K562 (cell line): ENCODE results near the gene HOTAIR. TPM values are rescaled to one million over a fixed set of nuclear protein-coding genes. Genes with fewer than 3 reads are reported as not detected.
A peak's percentile ranks its signal among the peaks of the same experiment; 100 is the strongest.

Experiments used
- ADNP ChIP-seq: fragments of 200-800 bp; sonication (Bioruptor generic); IDR thresholded peaks from 2 replicates; pipeline ENCODE4 v1.6.1; 2016; ENCODE audit warnings: missing genetic modification characterization, missing compliant biosample characterization
- ASH1L ChIP-seq: fragments of 450-650 bp; IDR thresholded peaks from 2 replicates; pipeline ENCODE4 v1.6.1; 2018; ENCODE audit warnings: borderline replicate concordance, mild to moderate bottlenecking, low read depth; ENCODE audit not compliant: partially characterized antibody
- ETS1 ChIP-seq: conservative IDR thresholded peaks from 2 replicates; pipeline ENCODE4 v1.6.1; 2011; ENCODE audit warnings: low read depth, mild to moderate bottlenecking, low read length; ENCODE audit not compliant: control insufficient read depth
- HES1 ChIP-seq: fragments of 450-650 bp; IDR thresholded peaks from 2 replicates; pipeline ENCODE4 v1.6.1; 2016; ENCODE audit warnings: low read depth, mild to moderate bottlenecking, moderate library complexity
- HNRNPUL1 ChIP-seq: fragments of 200-400 bp; formaldehyde crosslinking; IDR thresholded peaks from 2 replicates; pipeline ENCODE4 v1.6.1; 2017; ENCODE audit warnings: low read length
- KDM5B ChIP-seq: fragments of 200-600 bp; sonication (generic); IDR thresholded peaks from 2 replicates; pipeline ENCODE4 v1.6.1; 2012; ENCODE audit warnings: low read depth, mild to moderate bottlenecking, moderate library complexity, low read length, control low read depth, inconsistent platforms; ENCODE audit not compliant: insufficient replicate concordance
- MAFG ChIP-seq: fragments of 450-650 bp; conservative IDR thresholded peaks from 2 replicates; pipeline ENCODE4 v1.6.1; 2016; ENCODE audit warnings: missing genetic modification characterization, missing compliant biosample characterization
- PTBP1 ChIP-seq: fragments of 200-400 bp; formaldehyde crosslinking; IDR thresholded peaks from 2 replicates; pipeline ENCODE4 v1.6.1; 2017; ENCODE audit warnings: low read depth, low read length
- SAP30 ChIP-seq: fragments of 200-600 bp; sonication (generic); IDR thresholded peaks from 2 replicates; pipeline ENCODE4 v1.6.1; 2012; ENCODE audit warnings: borderline replicate concordance, low read depth, mild to moderate bottlenecking, moderate library complexity, low read length, control low read depth, inconsistent platforms; ENCODE audit not compliant: insufficient read depth, poor library complexity, severe bottlenecking
- TEAD4 ChIP-seq, 2 experiments: sonication (generic) in 1 of 2; formaldehyde crosslinking in 1 of 2; IDR thresholded peaks; 2 replicates each; pipeline versions ENCODE4 v1.6.1 to v1.8.0; 2012 to 2022; ENCODE audit warnings: borderline replicate concordance in 1 of 2, inconsistent platforms in 1 of 2, low read length in 1 of 2, mild to moderate bottlenecking in 1 of 2, missing genetic modification reagents in 1 of 2
- XRCC3 ChIP-seq: fragments of 450-650 bp; IDR thresholded peaks from 2 replicates; pipeline ENCODE4 v1.6.1; 2017; ENCODE audit warnings: mild to moderate bottlenecking, moderate library complexity
- ZNF274 ChIP-seq: IDR thresholded peaks from 2 replicates; pipeline ENCODE4 v1.6.1; 2011; ENCODE audit warnings: low read depth, mild to moderate bottlenecking, low read length, moderate library complexity, borderline replicate concordance
- ZNF644 ChIP-seq: fragments of 200-800 bp; sonication (Bioruptor generic); IDR thresholded peaks from 2 replicates; pipeline ENCODE4 v1.6.1; 2016; ENCODE audit warnings: low read depth, missing genetic modification characterization, missing compliant biosample characterization
- polyA plus RNA-seq, 8 experiments: library from polyadenylated mRNA; depleted of rRNA in 4 of 8; stranded (reverse) in 5 of 8; unstranded in 3 of 8; fragments of >200 nt; fragmentation: Nextera tagmentation in 2 of 8; fragmentation: Illumina TruSeq in 1 of 8; extraction: Ambion mirVana in 2 of 8; extraction: Trizol in 1 of 8; gene quantifications; 2 replicates each; pipeline versions ENCODE4 v1.2.1 to v1.2.3, GENCODE V29; 2011 to 2014; ENCODE audit warnings: inconsistent platforms in 1 of 8, missing spikeins in 1 of 8
- total RNA-seq, 7 experiments: library from RNA; depleted of rRNA in 6 of 7; stranded (reverse); fragments of >200 nt in 6 of 7; fragmentation: Illumina TruSeq in 2 of 7; extraction: Trizol in 2 of 7; gene quantifications; 2 replicates each; pipeline versions ENCODE4 v1.2.1 to v1.2.3, GENCODE V29; 2011 to 2021; ENCODE audit warnings: low replicate concordance in 1 of 7
- TF ChIP-seq, protein P1 (sequence below): IDR thresholded peaks from 2 replicates; pipeline ENCODE4 v1.6.1; 2016; ENCODE audit warnings: missing genetic modification characterization, missing compliant biosample characterization
- TF ChIP-seq, protein P2 (sequence below): fragments of 250-450 bp; sonication (Bioruptor Pico); IDR thresholded peaks from 2 replicates; pipeline ENCODE4 v1.4.0; 2020; ENCODE audit warnings: mild to moderate bottlenecking, moderate library complexity, borderline replicate concordance
- TF ChIP-seq, protein P3 (sequence below): fragments of 450-650 bp; IDR thresholded peaks from 2 replicates; pipeline ENCODE4 v1.6.1; 2016; ENCODE audit warnings: missing biosample characterization, missing genetic modification characterization
- TF ChIP-seq, protein P4 (sequence below), 3 experiments: fragments of 200-800 bp in 1 of 3; sonication (Bioruptor generic) in 1 of 3; sonication (generic) in 1 of 3; formaldehyde crosslinking in 1 of 3; IDR thresholded peaks; 2 replicates each; pipeline versions ENCODE4 v1.6.1 to v1.8.0; 2016 to 2022; ENCODE audit warnings: mild to moderate bottlenecking in 2 of 3, missing compliant biosample characterization in 2 of 3, missing genetic modification characterization in 2 of 3, missing genetic modification reagents in 1 of 3

The HOTAIR gene
- total and polyA plus RNA-seq, 9 of the 15 experiments (the other 6 are each of a cell fraction or from before 2014, with no cell fraction given), result 0.04 TPM; not detected in 8

DNA sequence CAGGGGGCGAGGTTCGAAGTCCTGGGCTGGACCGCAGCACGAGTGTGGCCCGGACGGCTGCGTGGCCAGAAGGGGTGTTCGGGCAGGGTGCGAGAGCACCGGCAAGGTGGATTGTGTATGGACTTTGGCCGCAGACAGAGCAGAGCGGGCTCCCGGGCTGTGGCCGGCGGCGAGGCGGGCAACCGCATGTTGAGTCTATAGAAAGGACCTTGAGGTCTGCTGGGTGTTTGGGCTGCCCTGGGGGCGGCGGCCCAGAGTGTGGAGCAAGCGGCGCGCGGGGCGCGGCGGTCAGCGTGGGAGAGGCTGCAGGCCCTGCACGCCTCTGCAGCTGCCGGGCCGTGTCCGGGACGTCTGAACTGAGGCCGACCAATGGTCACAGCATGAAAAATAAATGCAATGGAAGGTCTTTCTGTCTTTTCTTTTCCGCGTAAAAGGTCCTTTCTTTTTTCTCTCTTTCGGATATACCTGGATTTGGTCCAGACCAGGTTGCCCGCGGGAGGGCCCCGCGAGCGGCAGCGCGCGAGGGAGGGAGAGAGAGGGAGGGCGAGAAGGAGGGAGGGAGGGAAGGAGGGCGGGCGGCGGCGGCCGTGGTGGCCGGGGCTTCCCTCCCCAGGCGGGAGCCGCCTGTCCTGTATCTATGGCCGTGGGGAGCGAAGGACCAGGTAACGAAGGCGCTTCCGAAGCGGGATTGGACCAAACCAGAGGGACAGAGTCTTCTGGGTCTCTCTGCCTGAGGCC lies 19.7 kb upstream of the HOTAIR start (continued):
- TF ChIP-seq ZNF274, result no peak
- 0 out of 2 replicates have a peak, but pooled peaks have one; percentile 26 for TF ChIP-seq HES1
- TF ChIP-seq TEAD4 (IDR thresholded peaks at IDR 0.05; ENCODE audit: low read length), result no peak
- TF ChIP-seq TEAD4 (CRISPR knock-in tag; IDR thresholded peaks at IDR 0.05; ENCODE audit: borderline replicate concordance), result no peak
- no peak for TF ChIP-seq ADNP
- TF ChIP-seq, protein P1, sequence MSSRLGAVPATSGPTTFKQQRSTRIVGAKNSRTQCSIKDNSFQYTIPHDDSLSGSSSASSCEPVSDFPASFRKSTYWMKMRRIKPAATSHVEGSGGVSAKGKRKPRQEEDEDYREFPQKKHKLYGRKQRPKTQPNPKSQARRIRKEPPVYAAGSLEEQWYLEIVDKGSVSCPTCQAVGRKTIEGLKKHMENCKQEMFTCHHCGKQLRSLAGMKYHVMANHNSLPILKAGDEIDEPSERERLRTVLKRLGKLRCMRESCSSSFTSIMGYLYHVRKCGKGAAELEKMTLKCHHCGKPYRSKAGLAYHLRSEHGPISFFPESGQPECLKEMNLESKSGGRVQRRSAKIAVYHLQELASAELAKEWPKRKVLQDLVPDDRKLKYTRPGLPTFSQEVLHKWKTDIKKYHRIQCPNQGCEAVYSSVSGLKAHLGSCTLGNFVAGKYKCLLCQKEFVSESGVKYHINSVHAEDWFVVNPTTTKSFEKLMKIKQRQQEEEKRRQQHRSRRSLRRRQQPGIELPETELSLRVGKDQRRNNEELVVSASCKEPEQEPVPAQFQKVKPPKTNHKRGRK (tag), result peak; percentile 61
- no peak for TF ChIP-seq KDM5B
- TF ChIP-seq, protein P2, sequence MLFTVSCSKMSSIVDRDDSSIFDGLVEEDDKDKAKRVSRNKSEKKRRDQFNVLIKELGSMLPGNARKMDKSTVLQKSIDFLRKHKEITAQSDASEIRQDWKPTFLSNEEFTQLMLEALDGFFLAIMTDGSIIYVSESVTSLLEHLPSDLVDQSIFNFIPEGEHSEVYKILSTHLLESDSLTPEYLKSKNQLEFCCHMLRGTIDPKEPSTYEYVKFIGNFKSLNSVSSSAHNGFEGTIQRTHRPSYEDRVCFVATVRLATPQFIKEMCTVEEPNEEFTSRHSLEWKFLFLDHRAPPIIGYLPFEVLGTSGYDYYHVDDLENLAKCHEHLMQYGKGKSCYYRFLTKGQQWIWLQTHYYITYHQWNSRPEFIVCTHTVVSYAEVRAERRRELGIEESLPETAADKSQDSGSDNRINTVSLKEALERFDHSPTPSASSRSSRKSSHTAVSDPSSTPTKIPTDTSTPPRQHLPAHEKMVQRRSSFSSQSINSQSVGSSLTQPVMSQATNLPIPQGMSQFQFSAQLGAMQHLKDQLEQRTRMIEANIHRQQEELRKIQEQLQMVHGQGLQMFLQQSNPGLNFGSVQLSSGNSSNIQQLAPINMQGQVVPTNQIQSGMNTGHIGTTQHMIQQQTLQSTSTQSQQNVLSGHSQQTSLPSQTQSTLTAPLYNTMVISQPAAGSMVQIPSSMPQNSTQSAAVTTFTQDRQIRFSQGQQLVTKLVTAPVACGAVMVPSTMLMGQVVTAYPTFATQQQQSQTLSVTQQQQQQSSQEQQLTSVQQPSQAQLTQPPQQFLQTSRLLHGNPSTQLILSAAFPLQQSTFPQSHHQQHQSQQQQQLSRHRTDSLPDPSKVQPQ (CRISPR knock-in tag), result no peak
- TF ChIP-seq MAFG (tag), result no peak
- TF ChIP-seq SAP30, result no peak
- TF ChIP-seq HNRNPUL1, result no peak
- TF ChIP-seq XRCC3, result no peak
- TF ChIP-seq PTBP1, result no peak
- TF ChIP-seq ZNF644 (tag), result no peak
- TF ChIP-seq ASH1L, result no peak
- TF ChIP-seq, protein P3, sequence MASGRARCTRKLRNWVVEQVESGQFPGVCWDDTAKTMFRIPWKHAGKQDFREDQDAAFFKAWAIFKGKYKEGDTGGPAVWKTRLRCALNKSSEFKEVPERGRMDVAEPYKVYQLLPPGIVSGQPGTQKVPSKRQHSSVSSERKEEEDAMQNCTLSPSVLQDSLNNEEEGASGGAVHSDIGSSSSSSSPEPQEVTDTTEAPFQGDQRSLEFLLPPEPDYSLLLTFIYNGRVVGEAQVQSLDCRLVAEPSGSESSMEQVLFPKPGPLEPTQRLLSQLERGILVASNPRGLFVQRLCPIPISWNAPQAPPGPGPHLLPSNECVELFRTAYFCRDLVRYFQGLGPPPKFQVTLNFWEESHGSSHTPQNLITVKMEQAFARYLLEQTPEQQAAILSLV (tag), result no peak
- TF ChIP-seq ETS1, result no peak
- TF ChIP-seq, protein P4, sequence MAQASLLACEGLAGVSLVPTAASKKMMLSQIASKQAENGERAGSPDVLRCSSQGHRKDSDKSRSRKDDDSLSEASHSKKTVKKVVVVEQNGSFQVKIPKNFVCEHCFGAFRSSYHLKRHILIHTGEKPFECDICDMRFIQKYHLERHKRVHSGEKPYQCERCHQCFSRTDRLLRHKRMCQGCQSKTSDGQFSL (CRISPR knock-in tag; IDR thresholded peaks at IDR 0.05), result no peak
- TF ChIP-seq, protein P4 (tag; IDR thresholded peaks at IDR 0.05), result no peak
